Colonic mucosa (tissue), 4 donors: ENCODE measurements around the gene DNAJB11. TPM values are rescaled to one million over a fixed set of nuclear protein-coding genes. Genes with fewer than 3 reads are reported as not detected.

Source experiments
- DNase-seq: peaks from one replicate; pipeline ENCODE4 v3.0.0-alpha.2; 2020
- H3K27ac ChIP-seq: fragments of 200-600 bp; one replicate; pipeline ENCODE4 v1.8.0; 2021
- H3K27me3 ChIP-seq: fragments of 200-600 bp; one replicate; pipeline ENCODE4 v1.8.0; 2021
- H3K36me3 ChIP-seq: fragments of 200-600 bp; one replicate; pipeline ENCODE4 v1.8.0; 2021
- H3K4me1 ChIP-seq: fragments of 200-600 bp; one replicate; pipeline ENCODE4 v1.8.0; 2021; ENCODE audit warnings: mild to moderate bottlenecking
- H3K4me3 ChIP-seq: fragments of 200-600 bp; one replicate; pipeline ENCODE4 v1.8.0; 2021
- H3K9ac ChIP-seq, 2 donors: one replicate each; pipeline ENCODE4 v1.7.0; 2013; ENCODE audit warnings: control low read depth in 2 of 2, low read depth in 2 of 2, low read length in 2 of 2
- H3K9me3 ChIP-seq: fragments of 200-600 bp; one replicate; pipeline ENCODE4 v1.8.0; 2021
- intact Hi-C: fragments of 100-400 bp; cut with DNase I; formaldehyde crosslinking; loops from one replicate; pipeline ENCODE4 v1.14.1; 2022
- total RNA-seq, 2 donors: library from RNA; stranded (reverse); fragmentation: NEBNext Ultra II Directional in 1 of 2; extraction: Animal tissue kit (Norgen Biotek cat#: 25700) in 1 of 2; gene quantifications; one replicate each; pipeline ENCODE4 v1.2.1, GENCODE V29; 2021
- TF ChIP-seq, protein P1 (sequence below): fragments of 200-600 bp; IDR thresholded peaks from one replicate; pipeline ENCODE4 v1.8.0; 2022; ENCODE audit warnings: antibody characterized with exemption, mild to moderate bottlenecking
- donor health status: healthy.
- donor health status: DM: no; HTN: no; CAD: no.
- donor health status: DM: no; HTN: no; CAD: no.

The DNAJB11 gene
- total RNA-seq, 2 donors from 2014 or later: 54.7 to 72.5 TPM

DNA sequence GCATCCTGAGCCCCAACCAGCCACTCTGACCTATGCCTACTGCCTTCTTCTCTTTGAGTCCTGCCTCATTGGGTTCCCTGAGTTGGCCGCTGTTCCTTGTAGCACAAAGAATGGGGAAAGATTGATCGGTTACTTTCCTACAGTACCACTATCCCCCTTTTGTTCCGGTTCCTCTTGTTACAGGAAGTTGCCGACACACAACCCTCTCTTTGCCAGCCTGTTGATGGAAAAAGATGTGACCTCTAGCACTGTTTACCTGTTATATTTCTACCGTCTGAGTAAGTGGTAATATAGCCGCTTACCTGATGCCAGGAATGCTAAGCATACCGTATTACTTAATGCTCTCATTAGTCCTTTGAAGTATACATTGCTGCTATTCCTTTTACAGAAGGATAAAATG is 32.6 kb downstream of the DNAJB11 start:
- H3K9ac ChIP-seq: no peak overlapping the region

DNA sequence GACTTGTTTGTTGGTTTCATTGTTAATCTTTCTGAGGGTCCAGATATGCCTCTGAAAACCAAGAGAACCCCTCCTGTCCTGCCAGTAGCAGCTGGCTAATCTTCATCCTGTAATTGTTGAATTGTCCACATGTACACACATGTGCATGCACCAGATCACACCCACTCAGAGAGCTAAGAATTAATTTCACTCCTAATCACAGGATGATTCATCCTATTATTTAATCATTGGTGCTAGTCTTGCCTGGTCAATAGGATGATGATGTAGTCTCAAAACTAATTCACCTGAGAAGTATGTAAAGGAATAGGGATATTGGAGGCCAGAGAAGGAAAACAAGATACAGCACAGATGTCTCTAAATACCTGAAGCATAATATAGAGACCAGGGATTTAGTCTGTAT is 34.6 kb downstream of the DNAJB11 start:
- Histone ChIP-seq H3K27ac (no peak overlapping the region), H3K36me3 (no peaks in the 10 kb centered on the region), H3K4me3 (no peak overlapping the region), H3K27me3 (no peaks in the 10 kb centered on the region), H3K4me1 (no peaks in the 10 kb centered on the region), H3K9ac (no peak overlapping the region), H3K9me3 (no peaks in the 10 kb centered on the region)
- TF ChIP-seq, protein P1, sequence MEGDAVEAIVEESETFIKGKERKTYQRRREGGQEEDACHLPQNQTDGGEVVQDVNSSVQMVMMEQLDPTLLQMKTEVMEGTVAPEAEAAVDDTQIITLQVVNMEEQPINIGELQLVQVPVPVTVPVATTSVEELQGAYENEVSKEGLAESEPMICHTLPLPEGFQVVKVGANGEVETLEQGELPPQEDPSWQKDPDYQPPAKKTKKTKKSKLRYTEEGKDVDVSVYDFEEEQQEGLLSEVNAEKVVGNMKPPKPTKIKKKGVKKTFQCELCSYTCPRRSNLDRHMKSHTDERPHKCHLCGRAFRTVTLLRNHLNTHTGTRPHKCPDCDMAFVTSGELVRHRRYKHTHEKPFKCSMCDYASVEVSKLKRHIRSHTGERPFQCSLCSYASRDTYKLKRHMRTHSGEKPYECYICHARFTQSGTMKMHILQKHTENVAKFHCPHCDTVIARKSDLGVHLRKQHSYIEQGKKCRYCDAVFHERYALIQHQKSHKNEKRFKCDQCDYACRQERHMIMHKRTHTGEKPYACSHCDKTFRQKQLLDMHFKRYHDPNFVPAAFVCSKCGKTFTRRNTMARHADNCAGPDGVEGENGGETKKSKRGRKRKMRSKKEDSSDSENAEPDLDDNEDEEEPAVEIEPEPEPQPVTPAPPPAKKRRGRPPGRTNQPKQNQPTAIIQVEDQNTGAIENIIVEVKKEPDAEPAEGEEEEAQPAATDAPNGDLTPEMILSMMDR: no peak
- DNase-seq: no peak
- intact Hi-C loops: no loop called here

More for the DNA sequence above, 32.6 kb downstream of the DNAJB11 start:
- H3K27me3 ChIP-seq: no peaks in the 10 kb centered on the region
- TF ChIP-seq, protein P1: no peak
- DNase-seq: no peak
- H3K4me3 ChIP-seq: no peak overlapping the region
- H3K4me1 ChIP-seq: no peaks in the 10 kb centered on the region
- no peak overlapping the region for H3K27ac ChIP-seq
- no peaks in the 10 kb centered on the region for H3K9me3 ChIP-seq
- H3K36me3 ChIP-seq: no peaks in the 10 kb centered on the region
- intact Hi-C loops: no loop called here

DNA sequence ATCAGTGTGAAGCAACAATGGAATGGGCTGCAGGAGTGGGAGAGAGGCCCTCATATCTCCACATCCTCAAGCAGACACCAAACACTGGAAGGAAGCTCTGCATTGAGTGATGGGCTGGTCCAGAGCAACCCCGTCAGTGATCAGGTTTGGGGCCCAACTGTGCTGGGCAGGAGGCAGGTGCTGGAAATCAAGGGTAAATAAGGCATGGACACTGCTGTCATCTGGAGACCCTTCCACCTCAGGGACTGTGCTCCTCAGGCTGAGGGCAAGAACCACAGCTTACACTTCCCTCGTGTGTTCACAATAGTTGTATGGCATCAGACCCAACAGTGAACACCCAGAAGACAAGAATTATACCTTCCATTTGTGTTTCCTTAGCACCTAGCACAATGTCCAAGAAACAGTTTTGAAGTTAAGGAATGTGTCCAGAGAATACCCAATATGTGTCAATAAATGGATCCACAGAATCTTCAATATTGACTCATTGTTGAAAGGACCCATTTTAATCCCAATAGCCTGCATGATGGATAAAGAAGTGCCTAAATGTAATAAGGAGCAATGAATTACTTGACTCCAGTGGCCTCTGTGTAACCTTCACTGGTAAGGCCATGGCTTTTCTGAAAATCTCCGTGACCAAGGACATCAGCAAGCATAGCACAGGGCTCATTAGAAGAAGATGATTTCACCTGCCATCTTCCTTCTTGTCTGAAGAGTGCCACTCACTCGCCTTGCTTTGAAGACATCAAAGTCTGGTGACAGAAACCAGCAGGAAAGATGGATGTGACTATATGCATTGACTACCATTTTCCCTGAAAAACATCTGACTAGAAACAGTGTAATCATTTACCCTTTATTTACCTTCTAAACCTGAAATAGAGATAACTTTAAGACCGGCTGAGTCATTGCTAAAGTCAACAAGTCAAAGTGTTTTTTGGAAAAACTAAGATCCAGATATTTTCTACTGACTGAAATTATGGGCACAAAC is 35.3 kb downstream of the DNAJB11 start:
- TF ChIP-seq, protein P1: no peak
- intact Hi-C loops: no loop called here
- no peak overlapping the region for H3K27ac ChIP-seq

DNA sequence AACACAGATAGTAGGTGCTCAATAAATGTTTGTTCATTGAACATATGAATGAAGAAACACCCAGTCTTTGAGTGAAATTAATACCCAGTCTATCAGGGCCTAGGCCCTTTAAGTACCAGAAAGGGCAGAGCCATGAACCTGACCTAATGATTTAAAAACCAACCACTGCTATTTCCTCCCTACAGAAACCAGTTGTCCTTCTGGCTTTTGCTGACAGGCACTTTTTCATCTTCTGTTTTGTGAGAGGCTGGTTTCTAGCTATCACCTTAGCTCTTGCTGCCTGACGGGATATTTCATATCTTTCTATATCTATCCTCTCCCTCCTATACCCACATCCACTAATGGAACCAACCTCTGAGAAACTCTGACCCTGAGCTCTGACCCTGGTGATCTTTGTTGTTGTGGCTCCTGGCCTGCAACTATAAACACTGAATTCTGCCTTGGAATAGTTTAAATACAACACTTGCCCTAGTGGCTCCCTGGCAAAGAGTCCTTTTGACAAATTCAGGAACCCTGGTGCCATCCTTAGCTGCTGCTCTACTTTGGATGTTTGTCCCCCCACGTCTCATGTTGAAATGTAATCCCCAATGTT is 38.2 kb downstream of the DNAJB11 start:
- H3K9ac ChIP-seq: no peak overlapping the region
- no peak for DNase-seq
- H3K27me3 ChIP-seq: no peaks in the 10 kb centered on the region
- H3K9me3 ChIP-seq: no peaks in the 10 kb centered on the region
- H3K4me3 ChIP-seq: no peak overlapping the region
- TF ChIP-seq, protein P1: no peak
- intact Hi-C loops: no loop called here
- no peaks in the 10 kb centered on the region for H3K36me3 ChIP-seq
- H3K27ac ChIP-seq: no peak overlapping the region
- no peaks in the 10 kb centered on the region for H3K4me1 ChIP-seq

More for the DNA sequence above, 35.3 kb downstream of the DNAJB11 start:
- Histone ChIP-seq H3K36me3 (no peaks in the 10 kb centered on the region), H3K4me1 (no peaks in the 10 kb centered on the region), H3K4me3 (no peak overlapping the region), H3K9ac (no peak overlapping the region), H3K27me3 (no peaks in the 10 kb centered on the region), H3K9me3 (no peaks in the 10 kb centered on the region)
- DNase-seq: no peak

DNA sequence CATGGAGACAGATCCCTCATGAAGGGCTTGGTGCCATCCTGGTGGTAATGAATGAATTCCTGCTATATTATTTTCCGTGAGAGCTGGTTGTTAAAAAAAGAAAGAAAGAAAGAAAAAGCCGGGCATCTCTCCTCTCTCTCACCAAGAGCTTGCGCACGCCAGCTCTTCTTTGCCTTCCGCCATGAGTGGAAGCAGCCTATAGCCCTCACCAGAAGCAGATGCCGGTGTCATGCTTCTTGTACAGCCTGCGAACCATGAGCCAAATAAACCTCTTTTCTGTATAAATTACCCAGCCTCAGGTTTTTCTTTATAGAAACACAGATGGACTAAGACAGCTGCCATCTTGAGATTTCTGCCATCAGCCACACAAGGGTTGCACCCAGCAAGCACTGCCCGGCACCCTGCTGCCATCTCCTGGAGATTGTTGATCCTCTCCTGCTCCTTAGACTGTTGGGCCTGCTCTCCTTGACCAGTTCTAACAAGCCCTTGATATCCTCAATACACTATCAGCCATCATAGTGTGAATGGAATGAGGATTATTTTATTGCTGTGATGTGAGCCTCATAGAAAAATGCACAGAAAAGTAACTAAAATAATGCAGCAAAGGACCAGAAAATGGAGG is 38.8 kb downstream of the DNAJB11 start:
- no peaks in the 10 kb centered on the region for H3K9me3 ChIP-seq
- H3K27me3 ChIP-seq: peaks cover 3% of the 10 kb centered on the region
- intact Hi-C loops: no loop called here
- no peaks in the 10 kb centered on the region for H3K36me3 ChIP-seq
- peak; percentile 27 for DNase-seq
- H3K9ac ChIP-seq: no peak overlapping the region
- no peaks in the 10 kb centered on the region for H3K4me1 ChIP-seq
- H3K4me3 ChIP-seq: no peak overlapping the region
- TF ChIP-seq, protein P1: no peak
- H3K27ac ChIP-seq: no peak overlapping the region
